Hepatocyte (in vitro differentiated cells): ENCODE data around the gene PICALM. TPM values are rescaled to one million over a fixed set of nuclear protein-coding genes. Genes with fewer than 3 reads are reported as not detected.
A peak's percentile ranks its signal among the peaks of the same experiment; 100 is the strongest.

Experiments
- DNase-seq: peaks from one replicate; pipeline ENCODE4 v3.0.0-alpha.2; 2016; ENCODE audit warnings: low spot score
- H2AFZ ChIP-seq: fragments of 200-600 bp; sonication (generic); 2 replicates; pipeline ENCODE4 v1.6.0; 2016; ENCODE audit warnings: antibody characterized with exemption, mild to moderate bottlenecking
- H3K27ac ChIP-seq: fragments of 200-600 bp; sonication (generic); 2 replicates; pipeline ENCODE4 v1.5.1; 2016; ENCODE audit warnings: mild to moderate bottlenecking
- H3K27me3 ChIP-seq: fragments of 200-600 bp; sonication (generic); 2 replicates; pipeline ENCODE4 v1.6.1; 2016
- H3K36me3 ChIP-seq: fragments of 200-600 bp; sonication (generic); replicated peaks from 2 replicates; pipeline ENCODE4 v1.5.1; 2016; ENCODE audit warnings: low read depth; ENCODE audit not compliant: insufficient read depth
- H3K4me1 ChIP-seq: fragments of 200-600 bp; sonication (generic); 2 replicates; pipeline ENCODE4 v1.5.1; 2016; ENCODE audit warnings: mild to moderate bottlenecking, moderate library complexity; ENCODE audit not compliant: insufficient read depth
- H3K4me2 ChIP-seq: fragments of 200-600 bp; sonication (generic); 2 replicates; pipeline ENCODE4 v1.6.0; 2016
- H3K4me3 ChIP-seq: fragments of 200-600 bp; sonication (generic); 2 replicates; pipeline ENCODE4 v1.5.1; 2016; ENCODE audit warnings: mild to moderate bottlenecking
- H3K79me2 ChIP-seq: fragments of 200-600 bp; sonication (generic); 2 replicates; pipeline ENCODE4 v1.6.0; 2017; ENCODE audit warnings: mild to moderate bottlenecking
- H3K9me2 ChIP-seq: fragments of 200-600 bp; sonication (generic); replicated peaks from 2 replicates; pipeline ENCODE4 v1.6.0; 2017; ENCODE audit warnings: mild to moderate bottlenecking; ENCODE audit not compliant: insufficient read depth
- H3K9me3 ChIP-seq: fragments of 200-600 bp; sonication (generic); 2 replicates; pipeline ENCODE4 v1.5.1; 2016; ENCODE audit warnings: low read depth, mild to moderate bottlenecking
- H4K20me1 ChIP-seq: fragments of 200-600 bp; sonication (generic); 2 replicates; pipeline ENCODE4 v1.6.0; 2016; ENCODE audit warnings: mild to moderate bottlenecking; ENCODE audit not compliant: insufficient read depth, poor library complexity, severe bottlenecking
- EZH2 ChIP-seq: fragments of 200-600 bp; sonication (generic); IDR thresholded peaks from 2 replicates; pipeline ENCODE4 v1.6.1; 2016; ENCODE audit warnings: antibody characterized with exemption, mild to moderate bottlenecking, borderline replicate concordance
- EZH2phosphoT487 ChIP-seq: fragments of 200-600 bp; sonication (generic); IDR thresholded peaks from one replicate; pipeline ENCODE4 v1.6.1; 2018; ENCODE audit warnings: antibody characterized with exemption, mild to moderate bottlenecking, low read depth, moderate library complexity; ENCODE audit not compliant: unreplicated experiment, severe bottlenecking
- WGBS: methylation state at CpG from one replicate; pipeline ENCODE4 v1.1.6; 2016; ENCODE audit warnings: low lambda C conversion rate; ENCODE audit errors: missing lambda C conversion rate; 5-methylcytosine and 5-hydroxymethylcytosine counted together
- polyA plus RNA-seq: library from polyadenylated mRNA; unstranded; fragments of >200 nt; fragmentation: Nextera tagmentation; extraction: Ambion mirVana; gene quantifications from 2 replicates; pipeline ENCODE4 v1.2.1, GENCODE V29; 2016
- total RNA-seq: library from RNA; depleted of rRNA; stranded (reverse); fragments of >200 nt; gene quantifications from 2 replicates; pipeline ENCODE4 v1.2.3, GENCODE V29; 2014
- TF ChIP-seq, protein P1 (sequence below): fragments of 200-600 bp; sonication (generic); IDR thresholded peaks from 2 replicates; pipeline ENCODE4 v1.5.1; 2016; ENCODE audit warnings: antibody characterized with exemption, mild to moderate bottlenecking; ENCODE audit not compliant: poor library complexity

Gene PICALM
- total and polyA plus RNA-seq, 2 experiments from 2014 or later: 46.4 to 197 TPM

DNA sequence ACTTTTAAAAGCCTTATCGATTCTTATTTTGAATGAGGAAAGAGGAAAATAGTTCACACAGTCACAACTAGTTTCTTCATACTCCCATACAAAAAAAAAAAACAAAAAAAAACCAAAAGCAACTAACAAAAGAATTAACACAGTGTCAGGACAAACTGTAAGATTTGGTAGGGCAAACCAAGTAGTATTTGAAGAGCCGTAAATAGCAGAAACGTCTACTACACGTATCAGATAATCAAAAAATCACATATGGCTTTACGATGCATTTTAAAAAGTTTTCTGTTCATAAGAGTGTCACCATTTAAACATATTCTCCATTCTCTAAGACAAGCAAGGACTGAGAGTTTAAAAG lies 2.3 kb downstream of the PICALM start:
- Histone ChIP-seq H2AFZ (no peak overlapping the region), H3K79me2 (peaks cover 72% of the 10 kb centered on the region), H3K9me3 (no peaks in the 10 kb centered on the region), H3K27me3 (no peaks in the 10 kb centered on the region), H3K4me1 (peaks cover 31% of the 10 kb centered on the region), H4K20me1 (peaks cover 62% of the 10 kb centered on the region), H3K4me3 (peak overlapping the region; percentile 30), H3K27ac (peak overlapping the region; percentile 96), H3K4me2 (peak overlapping the region; percentile 72), H3K36me3 (no peaks in the 10 kb centered on the region), H3K9me2 (no peaks in the 10 kb centered on the region)
- 9% methylated on average over 5 of the region's 5 CpGs for WGBS
- DNase-seq: no peak
- no peak for TF ChIP-seq EZH2phosphoT487
- no peak for TF ChIP-seq EZH2
- TF ChIP-seq, protein P1, sequence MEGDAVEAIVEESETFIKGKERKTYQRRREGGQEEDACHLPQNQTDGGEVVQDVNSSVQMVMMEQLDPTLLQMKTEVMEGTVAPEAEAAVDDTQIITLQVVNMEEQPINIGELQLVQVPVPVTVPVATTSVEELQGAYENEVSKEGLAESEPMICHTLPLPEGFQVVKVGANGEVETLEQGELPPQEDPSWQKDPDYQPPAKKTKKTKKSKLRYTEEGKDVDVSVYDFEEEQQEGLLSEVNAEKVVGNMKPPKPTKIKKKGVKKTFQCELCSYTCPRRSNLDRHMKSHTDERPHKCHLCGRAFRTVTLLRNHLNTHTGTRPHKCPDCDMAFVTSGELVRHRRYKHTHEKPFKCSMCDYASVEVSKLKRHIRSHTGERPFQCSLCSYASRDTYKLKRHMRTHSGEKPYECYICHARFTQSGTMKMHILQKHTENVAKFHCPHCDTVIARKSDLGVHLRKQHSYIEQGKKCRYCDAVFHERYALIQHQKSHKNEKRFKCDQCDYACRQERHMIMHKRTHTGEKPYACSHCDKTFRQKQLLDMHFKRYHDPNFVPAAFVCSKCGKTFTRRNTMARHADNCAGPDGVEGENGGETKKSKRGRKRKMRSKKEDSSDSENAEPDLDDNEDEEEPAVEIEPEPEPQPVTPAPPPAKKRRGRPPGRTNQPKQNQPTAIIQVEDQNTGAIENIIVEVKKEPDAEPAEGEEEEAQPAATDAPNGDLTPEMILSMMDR: no peak

DNA sequence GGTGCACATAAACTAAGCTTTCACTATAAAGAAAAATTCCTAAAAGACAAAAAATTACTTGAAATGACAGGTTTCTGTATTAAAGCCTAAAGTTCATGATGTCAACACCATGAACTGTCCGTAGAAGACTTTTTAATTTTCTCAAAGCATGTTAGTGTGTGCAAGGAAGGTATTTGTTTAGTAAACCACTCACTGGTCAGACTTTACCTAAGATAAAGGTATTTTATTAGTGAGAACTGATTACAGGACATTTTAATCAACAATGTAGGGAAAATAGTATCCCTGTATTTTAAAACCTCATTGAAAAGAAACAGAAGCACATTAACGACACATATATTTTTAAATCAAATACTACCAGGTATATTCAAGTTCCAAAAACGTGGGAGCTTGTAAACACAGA lies 2.9 kb downstream of the PICALM start:
- Histone ChIP-seq H2AFZ (no peak overlapping the region), H3K4me2 (peak overlapping the region; percentile 72), H3K4me3 (peak overlapping the region; percentile 30), H3K36me3 (no peaks in the 10 kb centered on the region), H3K27me3 (no peaks in the 10 kb centered on the region), H3K27ac (peak overlapping the region; percentile 96), H3K9me3 (no peaks in the 10 kb centered on the region), H3K4me1 (peaks cover 31% of the 10 kb centered on the region), H4K20me1 (peaks cover 68% of the 10 kb centered on the region), H3K9me2 (no peaks in the 10 kb centered on the region), H3K79me2 (peaks cover 78% of the 10 kb centered on the region)
- TF ChIP-seq EZH2phosphoT487 (no peak), EZH2 (no peak)
- TF ChIP-seq, protein P1: no peak
- 21% methylated on average over 3 of the region's 3 CpGs for WGBS
- no peak for DNase-seq

DNA sequence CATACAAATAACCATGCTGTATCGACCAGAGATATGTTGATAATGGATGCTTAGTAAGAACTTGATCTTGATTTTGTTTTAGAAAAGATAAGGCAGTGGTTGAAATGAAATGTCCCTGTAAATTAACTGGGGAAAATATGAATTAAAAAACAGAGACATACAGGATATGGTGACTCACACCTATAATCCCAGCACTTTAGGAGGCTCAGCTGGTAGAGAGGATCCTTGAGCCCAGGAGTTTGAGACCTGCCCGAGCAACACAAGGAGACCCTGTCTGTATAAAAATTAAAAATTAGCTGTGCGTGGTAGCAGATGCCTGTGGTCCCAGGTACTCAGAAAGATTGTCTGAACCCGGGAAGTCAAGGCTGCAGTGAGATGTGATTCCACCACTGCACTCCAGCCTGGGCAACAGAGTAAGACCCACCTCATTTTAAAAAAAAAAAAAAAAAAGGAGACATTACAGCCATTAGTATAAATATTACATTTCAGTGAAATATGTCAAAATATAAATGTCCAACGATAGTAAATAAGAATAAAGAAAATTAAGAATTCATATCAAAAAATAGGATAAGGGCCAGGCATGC lies 4.6 kb downstream of the PICALM start:
- H4K20me1 ChIP-seq: peaks cover 86% of the 10 kb centered on the region
- no peaks in the 10 kb centered on the region for H3K9me3 ChIP-seq
- peaks cover 21% of the 10 kb centered on the region for H3K4me1 ChIP-seq
- H3K4me3 ChIP-seq: no peak overlapping the region
- H3K27ac ChIP-seq: no peak overlapping the region
- H3K9me2 ChIP-seq: no peaks in the 10 kb centered on the region
- H3K27me3 ChIP-seq: no peaks in the 10 kb centered on the region
- peak overlapping the region; percentile 72 for H3K4me2 ChIP-seq
- WGBS: 76% methylated on average over 5 of the region's 5 CpGs
- DNase-seq: no peak
- H2AFZ ChIP-seq: no peak overlapping the region
- H3K79me2 ChIP-seq: peaks cover 95% of the 10 kb centered on the region
- TF ChIP-seq, protein P1: no peak
- no peak for TF ChIP-seq EZH2
- TF ChIP-seq EZH2phosphoT487: no peak
- H3K36me3 ChIP-seq: no peaks in the 10 kb centered on the region
